22Rv1 (cell line): ENCODE measurements around the gene SHISA3.

Experiments used
- H3K27ac ChIP-seq: fragments of 450-650 bp; 2 replicates; pipeline ENCODE4 v1.5.1; 2017
- ZFX ChIP-seq: fragments of 450-650 bp; IDR thresholded peaks from 2 replicates; pipeline ENCODE4 v1.6.1; 2017; ENCODE audit warnings: antibody characterized with exemption, borderline replicate concordance
- TF ChIP-seq, protein P1 (sequence below): fragments of 450-650 bp; IDR thresholded peaks from 2 replicates; pipeline ENCODE4 v1.5.1; 2017; ENCODE audit warnings: mild to moderate bottlenecking

SHISA3 gene

GRCh38 chr4:42391981-42392380 is 5.3 kb upstream of the SHISA3 start:
- no peak for TF ChIP-seq ZFX
- TF ChIP-seq, protein P1, sequence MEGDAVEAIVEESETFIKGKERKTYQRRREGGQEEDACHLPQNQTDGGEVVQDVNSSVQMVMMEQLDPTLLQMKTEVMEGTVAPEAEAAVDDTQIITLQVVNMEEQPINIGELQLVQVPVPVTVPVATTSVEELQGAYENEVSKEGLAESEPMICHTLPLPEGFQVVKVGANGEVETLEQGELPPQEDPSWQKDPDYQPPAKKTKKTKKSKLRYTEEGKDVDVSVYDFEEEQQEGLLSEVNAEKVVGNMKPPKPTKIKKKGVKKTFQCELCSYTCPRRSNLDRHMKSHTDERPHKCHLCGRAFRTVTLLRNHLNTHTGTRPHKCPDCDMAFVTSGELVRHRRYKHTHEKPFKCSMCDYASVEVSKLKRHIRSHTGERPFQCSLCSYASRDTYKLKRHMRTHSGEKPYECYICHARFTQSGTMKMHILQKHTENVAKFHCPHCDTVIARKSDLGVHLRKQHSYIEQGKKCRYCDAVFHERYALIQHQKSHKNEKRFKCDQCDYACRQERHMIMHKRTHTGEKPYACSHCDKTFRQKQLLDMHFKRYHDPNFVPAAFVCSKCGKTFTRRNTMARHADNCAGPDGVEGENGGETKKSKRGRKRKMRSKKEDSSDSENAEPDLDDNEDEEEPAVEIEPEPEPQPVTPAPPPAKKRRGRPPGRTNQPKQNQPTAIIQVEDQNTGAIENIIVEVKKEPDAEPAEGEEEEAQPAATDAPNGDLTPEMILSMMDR, result no peak
- H3K27ac ChIP-seq, result no peak overlapping the region

- H3K27ac ChIP-seq, result no peak overlapping the region
- TF ChIP-seq, protein P1, result no peak
- no peak for TF ChIP-seq ZFX
These were observed 4.9 kb upstream of the SHISA3 start for GRCh38 chr4:42392436-42392835.

DNA sequence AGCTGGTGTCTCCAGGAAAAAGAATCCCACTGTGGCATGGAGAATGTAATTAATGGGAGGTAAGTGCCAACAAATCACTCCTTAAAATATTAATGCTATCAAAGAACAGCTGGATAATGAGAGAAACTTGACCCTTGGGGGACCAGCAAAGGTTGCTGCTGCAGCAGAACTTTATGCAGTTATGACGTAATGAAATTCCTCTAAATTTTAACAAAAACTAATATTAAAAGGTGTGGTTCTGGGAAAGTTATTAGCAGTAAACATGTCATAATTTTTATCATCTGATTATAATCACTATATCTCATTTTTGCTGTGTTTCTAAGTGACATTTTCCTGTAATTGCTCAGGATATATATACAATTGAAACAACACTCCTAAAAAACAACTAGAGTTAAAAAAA is 1.7 kb upstream of the SHISA3 start:
- TF ChIP-seq, protein P1, result no peak
- no peak for TF ChIP-seq ZFX
- no peak overlapping the region for H3K27ac ChIP-seq

- no peak overlapping the region for H3K27ac ChIP-seq
- no peak for TF ChIP-seq ZFX
- TF ChIP-seq, protein P1, result no peak
These were observed 932 bp upstream of the SHISA3 start for GRCh38 chr4:42396361-42396751.

- H3K27ac ChIP-seq, result no peak overlapping the region
- TF ChIP-seq, protein P1, result no peak
- TF ChIP-seq ZFX, result no peak
These were observed 415 bp downstream of the SHISA3 start for GRCh38 chr4:42397635-42398170.

- TF ChIP-seq, protein P1, result peak; percentile 37
- no peak for TF ChIP-seq ZFX
- no peak overlapping the region for H3K27ac ChIP-seq
These were observed 1.0 kb downstream of the SHISA3 start for GRCh38 chr4:42398171-42398870.

DNA sequence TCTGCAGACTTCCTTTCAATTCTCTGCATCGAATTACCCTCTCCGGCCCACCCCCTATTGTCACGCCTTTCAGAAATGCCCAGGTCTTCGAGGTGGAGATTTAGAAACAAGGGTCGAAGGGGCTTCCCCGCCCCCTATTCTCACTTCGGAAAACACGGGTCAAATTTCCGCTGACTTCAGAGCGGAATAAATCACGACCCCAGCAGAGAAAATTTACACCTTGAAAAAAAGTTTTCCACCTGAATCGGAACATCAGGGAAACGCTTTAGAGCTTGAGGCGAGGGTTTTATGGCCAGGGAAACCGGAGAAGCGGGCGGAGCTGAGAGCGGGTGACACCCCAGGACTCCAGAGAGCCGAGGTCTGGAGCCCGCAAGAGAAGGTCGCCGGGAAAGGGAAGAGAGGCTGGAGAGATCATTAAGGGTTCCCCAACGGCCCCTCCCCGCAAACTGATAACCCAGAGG is 1.6 kb downstream of the SHISA3 start:
- H3K27ac ChIP-seq, result no peak overlapping the region
- no peak for TF ChIP-seq ZFX
- TF ChIP-seq, protein P1, result no peak
